H1 (cell line): ENCODE data around the gene RNGTT. TPM values are rescaled to one million over a fixed set of nuclear protein-coding genes. Genes with fewer than 3 reads are reported as not detected.

Experiments
- CTCF ChIA-PET: fragments of 300-600 bp; sonication (Branson Sonifier 250); formaldehyde crosslinking; loops from one replicate; lab custom pipeline; 2021; ENCODE audit not compliant: partially characterized antibody; lab: Charles Lee
- POLR2A ChIA-PET: fragments of 300-600 bp; sonication (Branson Sonifier 250); formaldehyde crosslinking; loops from one replicate; lab custom pipeline; 2021; ENCODE audit warnings: inconsistent platforms; ENCODE audit not compliant: partially characterized antibody; lab: Charles Lee
- DNase-seq, 2 experiments: peaks; one replicate each; pipeline versions ENCODE4 v3.0.0 to v3.0.0-alpha.2; 2010 to 2022; ENCODE audit warnings: low spot score in 2 of 2, low read depth in 1 of 2, mixed read lengths in 1 of 2
- FAIRE-seq: peaks from 2 replicates; lab custom pipeline; 2011; peaks lifted over from hg19 to GRCh38; lab: Jason Lieb, UNC
- H2AFZ ChIP-seq: 2 replicates; pipeline ENCODE4 v1.8.1; 2012; ENCODE audit warnings: low read length, inconsistent platforms
- H2AK5ac ChIP-seq: 2 replicates; pipeline ENCODE4 v1.6.1; 2013; ENCODE audit warnings: low read depth, low read length
- H2BK120ac ChIP-seq: replicated peaks from 2 replicates; pipeline ENCODE3; 2013; ENCODE audit warnings: low read depth, low read length, inconsistent platforms
- H2BK12ac ChIP-seq: 2 replicates; pipeline ENCODE4 v1.6.1; 2013; ENCODE audit warnings: low read depth, low read length
- H2BK15ac ChIP-seq: 2 replicates; pipeline ENCODE4 v1.6.1; 2013; ENCODE audit warnings: low read length
- H2BK20ac ChIP-seq: 2 replicates; pipeline ENCODE4 v1.6.1; 2013; ENCODE audit warnings: low read length
- H2BK5ac ChIP-seq: 2 replicates; pipeline ENCODE4 v1.6.1; 2013; ENCODE audit warnings: low read depth, low read length
- H3K14ac ChIP-seq: 2 replicates; pipeline ENCODE4 v1.6.1; 2013; ENCODE audit warnings: inconsistent platforms; ENCODE audit not compliant: insufficient read length
- H3K18ac ChIP-seq: 2 replicates; pipeline ENCODE4 v1.6.1; 2013; ENCODE audit warnings: low read length; ENCODE audit errors: extremely low read depth
- H3K23ac ChIP-seq: 2 replicates; pipeline ENCODE4 v1.6.1; 2013; ENCODE audit warnings: inconsistent platforms; ENCODE audit not compliant: insufficient read length
- H3K23me2 ChIP-seq: 2 replicates; pipeline ENCODE4 v1.6.1; 2013; ENCODE audit warnings: low read depth, low read length
- H3K27ac ChIP-seq: 2 replicates; pipeline ENCODE4 v1.6.1; 2011; ENCODE audit warnings: low read depth, low read length, inconsistent platforms
- H3K27me3 ChIP-seq, 4 experiments: replicated peaks in 1 of 4; 1 replicate in 1 of 4; 2 replicates in 3 of 4; pipeline versions ENCODE4 v1.6.1 to v1.8.1; 2011 to 2013; ENCODE audit warnings: low read length in 3 of 4, mild to moderate bottlenecking in 3 of 4, inconsistent platforms in 2 of 4, mixed read lengths in 2 of 4, moderate library complexity in 1 of 4; ENCODE audit not compliant: control insufficient read depth in 3 of 4, insufficient read depth in 3 of 4; ENCODE audit errors: extremely low read depth in 1 of 4
- H3K36me3 ChIP-seq, 4 experiments: 2 replicates each; pipeline versions ENCODE4 v1.6.1 to v1.8.1; 2011 to 2013; ENCODE audit warnings: mild to moderate bottlenecking in 4 of 4, low read length in 3 of 4, moderate library complexity in 2 of 4, control low read depth in 1 of 4, inconsistent platforms in 1 of 4; ENCODE audit not compliant: insufficient read depth in 4 of 4, control insufficient read depth in 2 of 4
- H3K4ac ChIP-seq: replicated peaks from 2 replicates; pipeline ENCODE3; 2013; ENCODE audit warnings: low read length, low read depth, mixed read lengths, inconsistent platforms; ENCODE audit not compliant: insufficient read length
- H3K4me1 ChIP-seq, 4 experiments: replicated peaks in 1 of 4; 1 replicate in 1 of 4; 2 replicates in 3 of 4; pipeline versions ENCODE4 v1.6.1 to v1.8.1; 2011 to 2013; ENCODE audit warnings: low read length in 3 of 4, inconsistent platforms in 2 of 4, mixed read lengths in 1 of 4; ENCODE audit not compliant: insufficient read depth in 4 of 4, control insufficient read depth in 3 of 4
- H3K4me2 ChIP-seq, 2 experiments: 2 replicates each; pipeline versions ENCODE4 v1.6.1 to v1.8.1; 2011 to 2013; ENCODE audit warnings: low read depth in 2 of 2, low read length in 2 of 2, control low read depth in 1 of 2, inconsistent platforms in 1 of 2, mild to moderate bottlenecking in 1 of 2; ENCODE audit not compliant: insufficient read depth in 1 of 2
- H3K4me3 ChIP-seq, 4 experiments: fragments of 200-600, 300-600 bp in 1 of 4; sonication (generic), shearing (Covaris generic), sonication (Bioruptor Twin) in 1 of 4; 2 replicates each; pipeline versions ENCODE4 v1.5.1 to v1.8.1; 2011 to 2016; ENCODE audit warnings: low read length in 4 of 4, low read depth in 3 of 4, control low read depth in 2 of 4, inconsistent platforms in 2 of 4, mild to moderate bottlenecking in 2 of 4, mixed read lengths in 1 of 4, moderate library complexity in 1 of 4; ENCODE audit not compliant: insufficient read depth in 2 of 4; ENCODE audit errors: extremely low read depth in 1 of 4
- H3K56ac ChIP-seq: replicated peaks from 2 replicates; pipeline ENCODE3; 2013; ENCODE audit warnings: low read depth, mild to moderate bottlenecking, mixed read lengths, low read length, inconsistent platforms; ENCODE audit not compliant: insufficient read length
- H3K79me1 ChIP-seq: 2 replicates; pipeline ENCODE4 v1.6.1; 2013; ENCODE audit warnings: low read depth, low read length, control low read depth
- H3K79me2 ChIP-seq, 2 experiments: 2 replicates each; pipeline versions ENCODE4 v1.6.1 to v1.8.1; 2012 to 2013; ENCODE audit warnings: low read length in 2 of 2, mild to moderate bottlenecking in 2 of 2, inconsistent platforms in 1 of 2; ENCODE audit not compliant: insufficient read depth in 2 of 2, control insufficient read depth in 1 of 2
- H3K9ac ChIP-seq, 4 experiments: replicated peaks in 1 of 4; 1 replicate in 1 of 4; 2 replicates in 3 of 4; pipeline versions ENCODE4 v1.6.1 to v1.8.1; 2011 to 2013; ENCODE audit warnings: low read depth in 3 of 4, low read length in 3 of 4, control low read depth in 2 of 4, mild to moderate bottlenecking in 2 of 4, moderate library complexity in 2 of 4, inconsistent platforms in 1 of 4; ENCODE audit errors: extremely low read depth in 1 of 4
- H3K9me3 ChIP-seq, 2 experiments: 2 replicates each; pipeline versions ENCODE4 v1.6.1 to v1.8.1; 2012 to 2013; ENCODE audit warnings: mild to moderate bottlenecking in 2 of 2, moderate library complexity in 2 of 2, control low read depth in 1 of 2, inconsistent platforms in 1 of 2, low read depth in 1 of 2, low read length in 1 of 2, mixed read lengths in 1 of 2; ENCODE audit not compliant: insufficient read depth in 2 of 2
- H4K20me1 ChIP-seq, 2 experiments: replicated peaks in 1 of 2; 2 replicates each; pipeline versions ENCODE3 to v1.8.1; 2011 to 2013; ENCODE audit warnings: inconsistent platforms in 2 of 2, low read length in 2 of 2, mild to moderate bottlenecking in 1 of 2; ENCODE audit not compliant: insufficient read depth in 2 of 2, control insufficient read depth in 1 of 2
- H4K5ac ChIP-seq: 2 replicates; pipeline ENCODE4 v1.6.1; 2013; ENCODE audit warnings: low read length, low read depth, mixed read lengths, inconsistent platforms; ENCODE audit not compliant: insufficient read length
- H4K8ac ChIP-seq: 2 replicates; pipeline ENCODE4 v1.8.0; 2013; ENCODE audit warnings: mild to moderate bottlenecking, moderate library complexity, low read length, inconsistent platforms; ENCODE audit not compliant: insufficient read depth; ENCODE audit errors: extremely low read depth
- H4K91ac ChIP-seq: replicated peaks from 2 replicates; pipeline ENCODE3; 2013; ENCODE audit warnings: low read length, mixed read lengths, inconsistent platforms; ENCODE audit not compliant: insufficient read length
- BACH1 ChIP-seq: IDR thresholded peaks from 2 replicates; pipeline ENCODE4 v1.6.1; 2012; ENCODE audit warnings: low read length, improper control_type of control experiment
- SAP30 ChIP-seq: fragments of 300-600 bp; sonication (generic); IDR thresholded peaks from 2 replicates; pipeline ENCODE4 v1.7.1; 2012; ENCODE audit warnings: low read length, moderate library complexity, mild to moderate bottlenecking, inconsistent platforms; ENCODE audit not compliant: insufficient read depth, insufficient replicate concordance
- SIRT6 ChIP-seq: IDR thresholded peaks from one replicate; pipeline ENCODE4 v1.7.1; 2012; ENCODE audit warnings: low read length, inconsistent platforms
- WGBS, 2 experiments: shearing (Covaris generic) in 1 of 2; methylation state at CpG; one replicate each; pipeline versions ENCODE4 v1.1.6 to v1.1.7; 2013 to 2015; ENCODE audit warnings: low lambda C conversion rate in 2 of 2, mixed read lengths in 2 of 2, inconsistent platforms in 1 of 2, low coverage in 1 of 2, missing lambda C conversion rate in 1 of 2; ENCODE audit not compliant: insufficient replicate concordance in 2 of 2, insufficient coverage in 1 of 2, insufficient read length in 1 of 2; ENCODE audit errors: extremely low coverage in 1 of 2, missing lambda C conversion rate in 1 of 2; 5-methylcytosine and 5-hydroxymethylcytosine counted together
- polyA plus RNA-seq, 7 experiments: library from polyadenylated mRNA; depleted of rRNA in 3 of 7; stranded (reverse) in 5 of 7; unstranded in 2 of 7; fragments of >200 nt in 5 of 7; fragments of 200-250 nt in 2 of 7; gene quantifications; 1 replicate in 5 of 7; 2 replicates in 1 of 7; 4 replicates in 1 of 7; pipeline versions ENCODE4 v1.2.1 to v1.2.3, GENCODE V29; 2011 to 2013; ENCODE audit warnings: missing spikeins in 2 of 7, mixed read lengths in 2 of 7
- total RNA-seq: library from RNA; stranded (reverse); fragmentation: NEBNext Ultra II Directional; extraction: Animal tissue kit (Norgen Biotek cat#: 25700); gene quantifications from 2 replicates; pipeline ENCODE4 v1.2.1, GENCODE V29; 2021
- TF ChIP-seq, protein P1 (sequence below): IDR thresholded peaks from 2 replicates; pipeline ENCODE4 v1.6.1; 2012; ENCODE audit warnings: inconsistent platforms
- TF ChIP-seq, protein P2 (sequence below): IDR thresholded peaks from 2 replicates; pipeline ENCODE4 v1.6.1; 2012; ENCODE audit warnings: low read length, inconsistent platforms

The RNGTT gene
- total and polyA plus RNA-seq, 2 of the 8 experiments (the other 6 are each of a cell fraction or from before 2014, with no cell fraction given): 3.6 to 21.2 TPM

GRCh38 chr6:88922775-88923548, 40.5 kb downstream of the RNGTT start:
- Histone ChIP-seq H4K20me1 (no peaks in the 10 kb centered on the region), H3K23me2 (no peaks in the 10 kb centered on the region), H3K79me2 (no peaks in the 10 kb centered on the region), H3K56ac (no peak overlapping the region), H4K8ac (no peak overlapping the region), H2AK5ac (no peak overlapping the region), H3K27ac (no peak overlapping the region), H3K9me3 (no peaks in the 10 kb centered on the region), H4K91ac (no peak overlapping the region), H2BK120ac (no peak overlapping the region), H3K18ac (no peak overlapping the region), H3K4ac (no peak overlapping the region), H3K23ac (no peak overlapping the region), H3K14ac (no peak overlapping the region), H3K27me3 (no peaks in the 10 kb centered on the region), H2BK20ac (no peak overlapping the region), H2BK15ac (no peak overlapping the region), H3K36me3 (peaks cover 0 to 5% (median 3%) of the 10 kb centered on the region in 4 experiments; a peak in 2 of 8 replicates)
- CTCF ChIA-PET: interaction anchor here (0.7 to 0.8 kb wide), 2 partner anchors 41 to 227 kb away, joined by 3 read pairs; partner anchors contain the start of gene RNGTT
- WGBS, 2 experiments: 92% methylated on average over 4 of the region's 4 CpGs; no CpG with 5 or more reads in 1 of the 2 experiments
- no peak for DNase-seq
- no peak for FAIRE-seq
- TF ChIP-seq, protein P1, sequence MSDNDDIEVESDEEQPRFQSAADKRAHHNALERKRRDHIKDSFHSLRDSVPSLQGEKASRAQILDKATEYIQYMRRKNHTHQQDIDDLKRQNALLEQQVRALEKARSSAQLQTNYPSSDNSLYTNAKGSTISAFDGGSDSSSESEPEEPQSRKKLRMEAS: no peak
- TF ChIP-seq SIRT6 (no peak), SAP30 (no peak), BACH1 (no peak)
- TF ChIP-seq, protein P2, sequence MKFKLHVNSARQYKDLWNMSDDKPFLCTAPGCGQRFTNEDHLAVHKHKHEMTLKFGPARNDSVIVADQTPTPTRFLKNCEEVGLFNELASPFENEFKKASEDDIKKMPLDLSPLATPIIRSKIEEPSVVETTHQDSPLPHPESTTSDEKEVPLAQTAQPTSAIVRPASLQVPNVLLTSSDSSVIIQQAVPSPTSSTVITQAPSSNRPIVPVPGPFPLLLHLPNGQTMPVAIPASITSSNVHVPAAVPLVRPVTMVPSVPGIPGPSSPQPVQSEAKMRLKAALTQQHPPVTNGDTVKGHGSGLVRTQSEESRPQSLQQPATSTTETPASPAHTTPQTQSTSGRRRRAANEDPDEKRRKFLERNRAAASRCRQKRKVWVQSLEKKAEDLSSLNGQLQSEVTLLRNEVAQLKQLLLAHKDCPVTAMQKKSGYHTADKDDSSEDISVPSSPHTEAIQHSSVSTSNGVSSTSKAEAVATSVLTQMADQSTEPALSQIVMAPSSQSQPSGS: no peak
- TF ChIP-seq, all 59 proteins: peak for 0
- Histone ChIP-seq H3K79me1 (no peaks in the 10 kb centered on the region), H3K4me1 (no peaks in the 10 kb centered on the region), H2AFZ (no peak overlapping the region), H3K4me3 (no peak overlapping the region), H2BK12ac (no peak overlapping the region), H3K4me2 (no peak overlapping the region), H2BK5ac (no peak overlapping the region), H3K9ac (no peak overlapping the region), H4K5ac (no peak overlapping the region)
- POLR2A ChIA-PET: no interaction called here
